Loucy (cell line): ENCODE results near the gene TIMM10B.

Experiments used
- CTCF ChIP-seq: fragments of 200-600 bp; sonication (generic); conservative IDR thresholded peaks from 2 replicates; pipeline ENCODE4 v1.5.1; 2014; ENCODE audit warnings: mild to moderate bottlenecking, antibody characterized with exemption, low read length
- EZH2phosphoT487 ChIP-seq: fragments of 200-600 bp; IDR thresholded peaks from 2 replicates; pipeline ENCODE4 v1.6.1; 2018; ENCODE audit warnings: antibody characterized with exemption, mild to moderate bottlenecking, moderate library complexity, borderline replicate concordance

DNA sequence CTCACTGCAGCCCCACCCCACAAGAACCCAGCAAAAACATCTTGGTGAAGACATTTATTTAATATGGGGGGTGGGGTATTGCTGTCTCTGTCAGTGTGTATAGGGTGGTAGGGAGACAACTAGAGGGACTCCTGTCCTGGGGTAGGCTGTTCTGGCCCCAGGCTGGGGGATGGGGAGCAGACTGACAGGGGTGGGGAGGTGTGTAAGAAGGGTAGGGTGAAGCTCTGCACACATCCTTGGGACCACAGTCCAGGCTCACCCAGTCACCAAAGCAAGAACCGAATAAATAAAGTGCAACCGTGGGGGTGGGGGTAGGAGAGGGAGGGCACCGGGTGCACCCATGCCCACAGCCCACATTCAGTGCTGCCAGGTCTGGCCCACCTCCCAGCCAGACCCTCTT lies 32.7 kb upstream of the TIMM10B start:
- no peak for TF ChIP-seq CTCF
- no peak for TF ChIP-seq EZH2phosphoT487
